DLD1 (cell line): ENCODE data around the gene REP15.
"Not testable (repeated sequence)": the region's sequence is repeated elsewhere in the genome, so short reads cannot be mapped to it uniquely, and the experiment has no call there.

Experiments
- in situ Hi-C: cut with HindIII; loops from 2 replicates; pipeline ENCODE4 v1.10.0; 2017; ENCODE audit warnings: low sequenced_read_pairs

The REP15 gene, protein sequence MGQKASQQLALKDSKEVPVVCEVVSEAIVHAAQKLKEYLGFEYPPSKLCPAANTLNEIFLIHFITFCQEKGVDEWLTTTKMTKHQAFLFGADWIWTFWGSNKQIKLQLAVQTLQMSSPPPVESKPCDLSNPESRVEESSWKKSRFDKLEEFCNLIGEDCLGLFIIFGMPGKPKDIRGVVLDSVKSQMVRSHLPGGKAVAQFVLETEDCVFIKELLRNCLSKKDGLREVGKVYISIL

DNA sequence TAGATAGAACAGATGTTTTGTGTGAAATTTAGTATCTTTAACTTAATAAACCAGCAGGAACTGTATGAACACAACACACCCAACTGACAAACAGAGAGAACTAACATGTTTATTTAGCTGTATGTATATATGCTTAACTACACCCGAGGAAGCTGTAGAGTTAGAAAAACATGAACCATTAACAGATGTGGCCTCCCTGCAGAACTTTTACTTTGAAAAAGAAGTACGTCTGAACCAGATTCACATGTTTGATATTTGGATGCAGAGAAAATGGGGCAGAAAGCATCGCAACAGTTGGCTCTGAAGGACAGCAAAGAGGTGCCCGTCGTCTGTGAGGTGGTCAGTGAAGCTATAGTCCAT is at the start of gene REP15:
Gene REP15 (plus strand): TSS at position 155 of the 360 bp plus-strand sequence. CDS start 116 bp downstream, at position 271.
- in situ Hi-C loops, result no loop called here

DNA sequence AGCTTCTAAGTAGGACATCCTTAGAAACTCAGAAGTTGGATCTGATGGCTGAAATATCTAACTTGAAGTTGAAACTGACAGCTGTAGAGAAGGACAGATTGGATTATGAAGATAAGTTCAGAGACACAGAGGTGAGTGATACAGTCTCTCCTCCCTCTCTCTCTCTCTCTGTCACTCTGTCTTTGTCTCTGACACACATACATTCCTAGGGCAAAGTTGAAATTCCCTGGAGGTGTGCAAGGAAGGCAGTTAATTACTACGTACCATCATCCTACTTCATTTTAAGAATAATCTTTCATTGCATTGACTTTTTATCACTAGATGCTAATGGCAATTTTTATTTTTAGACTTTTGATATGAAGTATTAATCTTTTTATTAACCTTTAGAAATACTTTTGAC is 46.2 kb upstream of the REP15 start:
- in situ Hi-C loops, result no loop called here

DNA sequence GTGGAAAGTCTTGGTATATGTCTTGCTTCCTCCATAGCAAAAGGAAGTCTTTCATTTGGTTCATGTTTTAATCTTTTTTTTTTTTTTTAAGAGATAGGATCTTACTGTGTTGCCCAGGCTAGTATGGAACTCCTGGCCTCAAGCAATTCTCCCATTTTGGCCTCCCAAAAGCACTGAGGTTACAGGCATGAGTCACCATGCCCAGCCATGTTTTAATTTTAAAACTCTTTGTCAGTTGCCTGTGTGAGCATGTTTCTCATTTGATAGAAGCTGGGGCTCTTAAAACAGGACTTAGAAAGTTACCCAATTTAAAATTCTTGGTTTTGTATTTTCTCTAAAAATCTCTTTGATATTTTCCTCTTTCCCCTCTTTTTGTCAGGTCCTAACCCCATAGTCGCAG is 45.0 kb upstream of the REP15 start:
- in situ Hi-C loops, result no loop called here

DNA sequence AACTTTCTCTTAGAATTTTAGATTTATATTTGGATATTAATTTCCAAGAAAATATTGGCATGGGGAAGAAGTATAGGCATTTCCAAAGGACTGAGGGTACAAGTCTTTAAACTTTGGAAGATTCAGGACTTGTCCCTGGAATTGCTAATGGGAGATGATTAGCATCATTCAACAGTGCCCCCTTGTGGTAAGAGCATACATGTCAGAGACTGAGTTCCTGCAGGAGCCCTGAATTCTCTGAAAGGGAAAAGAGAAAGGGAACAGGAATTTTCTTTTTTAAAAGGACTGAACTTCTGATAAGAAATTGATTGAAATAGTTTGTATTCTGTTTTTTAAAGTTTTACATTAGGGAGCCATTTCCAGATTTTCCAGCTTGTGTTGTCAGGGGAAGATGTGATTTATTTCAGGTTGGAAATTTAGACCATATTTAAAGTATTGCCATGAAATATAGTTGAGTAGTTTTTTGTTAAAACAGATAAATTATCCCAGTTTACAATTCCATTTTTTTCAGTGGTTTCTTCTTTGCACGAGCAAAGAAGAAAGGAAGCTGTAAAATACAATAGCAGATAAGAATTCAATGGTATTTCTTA is 44.0 kb upstream of the REP15 start:
- in situ Hi-C loops, result no loop called here

DNA sequence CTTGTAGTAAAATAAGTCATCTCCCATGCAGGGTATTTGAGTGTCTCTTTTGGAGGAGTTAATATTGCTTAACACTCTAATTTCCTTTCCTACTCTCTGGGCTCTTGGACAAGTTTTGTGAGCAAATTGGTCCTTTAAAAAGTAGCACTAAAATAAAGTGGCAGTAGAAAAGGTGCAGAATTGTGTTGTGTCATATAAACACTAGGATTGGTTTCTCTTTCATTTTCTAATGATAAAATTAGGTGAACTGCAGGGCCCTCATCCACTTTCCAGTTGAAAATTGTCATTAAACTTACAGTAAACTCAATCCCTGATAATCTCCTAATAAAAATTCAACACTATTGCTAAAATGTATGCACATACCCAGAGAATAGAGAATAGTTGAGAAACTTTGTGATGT is 42.6 kb upstream of the REP15 start:
- in situ Hi-C loops, result no loop called here

DNA sequence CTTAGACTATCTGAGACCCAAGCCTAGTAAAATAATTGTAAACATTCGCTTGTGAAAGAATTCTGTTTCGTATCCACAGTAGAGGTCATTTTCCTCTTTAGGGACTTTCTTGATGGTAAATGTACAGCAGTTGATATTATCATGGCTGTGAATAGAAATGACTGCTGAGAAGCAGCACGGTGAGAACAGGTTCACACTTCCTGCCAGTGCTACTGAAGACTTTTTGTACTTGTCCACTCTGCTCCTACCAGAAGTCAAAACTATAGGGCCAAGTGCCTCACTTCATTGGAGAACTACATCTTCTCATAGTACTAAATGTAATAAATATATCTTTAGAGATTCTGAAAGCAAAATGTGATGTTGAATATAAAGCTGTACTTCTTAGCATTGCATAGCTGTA is 40.8 kb upstream of the REP15 start:
- in situ Hi-C loops, result not testable (repeated sequence)

GRCh38 chr12:27657296-27657695 is 39.0 kb upstream of the REP15 start:
- in situ Hi-C loops, result no loop called here

DNA sequence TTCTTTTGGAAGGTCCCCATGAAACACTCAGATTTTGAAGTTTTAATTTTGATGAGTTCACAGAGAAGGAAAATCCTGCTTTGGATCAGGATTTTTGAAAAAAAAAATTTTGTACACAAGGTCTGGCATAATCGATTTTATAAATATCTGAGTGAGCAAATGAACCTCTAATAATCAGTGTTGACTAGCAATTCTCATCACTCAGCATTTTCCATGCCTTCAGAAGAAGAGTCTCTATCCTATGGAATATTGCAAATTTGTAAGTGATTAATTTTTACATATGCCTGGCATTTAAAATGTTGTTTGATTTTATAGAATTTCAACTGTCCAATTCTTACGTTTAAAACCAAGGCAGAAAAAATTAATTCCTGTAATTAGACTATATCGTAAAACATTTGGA is 30.5 kb upstream of the REP15 start:
- in situ Hi-C loops, result no loop called here

DNA sequence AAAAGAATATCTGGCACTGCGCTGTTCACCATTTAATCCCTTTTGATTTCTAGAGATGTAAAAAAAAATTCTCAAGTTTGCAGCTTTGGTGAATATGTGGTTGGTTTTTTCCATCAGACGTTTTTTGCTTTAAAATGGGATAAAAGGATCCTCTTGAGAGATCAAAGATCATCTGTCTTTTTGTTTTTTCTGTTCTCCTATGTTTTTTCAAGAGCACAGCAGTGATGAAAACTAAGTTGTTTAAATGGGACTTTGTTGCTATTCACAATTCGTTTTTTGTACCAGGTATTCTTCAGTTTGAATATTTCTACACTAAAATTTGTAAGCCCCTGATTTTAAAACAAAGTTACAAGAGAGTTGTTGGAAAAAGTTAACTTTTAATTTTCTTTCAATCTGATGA is 29.7 kb upstream of the REP15 start:
- in situ Hi-C loops, result no loop called here

DNA sequence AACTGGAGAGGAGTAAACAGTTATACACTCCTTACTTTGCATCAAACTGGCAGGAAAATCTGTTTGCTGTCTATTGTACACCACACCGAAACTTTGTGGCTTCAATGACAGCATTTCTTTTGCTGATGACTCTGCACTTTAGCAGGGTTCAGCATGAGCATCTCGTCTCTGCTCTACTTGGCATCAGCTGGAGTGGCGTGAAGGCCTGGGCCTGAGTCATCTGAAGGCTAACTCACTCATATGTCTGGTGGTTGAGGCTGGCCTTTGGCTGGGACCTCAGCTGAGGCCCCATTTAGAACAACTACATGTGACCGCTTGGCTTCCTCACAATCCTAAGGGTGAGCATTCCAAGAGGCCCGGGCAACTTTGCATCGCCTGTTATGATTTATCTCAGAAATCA is 28.7 kb upstream of the REP15 start:
- in situ Hi-C loops, result no loop called here

DNA sequence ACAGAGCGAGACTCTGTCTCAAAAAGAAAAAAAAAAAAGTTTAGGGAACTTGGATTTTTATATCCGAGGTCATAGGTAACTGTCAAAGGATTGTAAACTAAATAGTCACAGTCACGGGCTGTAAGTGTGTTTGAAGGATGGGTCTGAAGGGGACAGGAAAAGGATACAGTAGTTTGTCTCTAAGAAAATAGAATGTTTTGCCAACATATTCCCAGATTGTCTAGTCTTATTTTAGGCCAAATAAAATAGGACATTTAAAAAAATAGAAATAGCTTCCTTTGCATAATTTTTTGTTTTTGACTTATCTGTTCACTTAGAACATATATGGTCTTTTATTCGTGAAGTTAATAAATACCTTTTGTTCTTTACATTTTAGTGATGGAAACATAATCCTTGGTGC is 24.2 kb upstream of the REP15 start:
- in situ Hi-C loops, result no loop called here

- in situ Hi-C loops, result no loop called here
These were observed 23.6 kb upstream of the REP15 start for GRCh38 chr12:27672643-27673042.

- in situ Hi-C loops, result no loop called here
These were observed 23.0 kb upstream of the REP15 start for GRCh38 chr12:27673101-27673718.

DNA sequence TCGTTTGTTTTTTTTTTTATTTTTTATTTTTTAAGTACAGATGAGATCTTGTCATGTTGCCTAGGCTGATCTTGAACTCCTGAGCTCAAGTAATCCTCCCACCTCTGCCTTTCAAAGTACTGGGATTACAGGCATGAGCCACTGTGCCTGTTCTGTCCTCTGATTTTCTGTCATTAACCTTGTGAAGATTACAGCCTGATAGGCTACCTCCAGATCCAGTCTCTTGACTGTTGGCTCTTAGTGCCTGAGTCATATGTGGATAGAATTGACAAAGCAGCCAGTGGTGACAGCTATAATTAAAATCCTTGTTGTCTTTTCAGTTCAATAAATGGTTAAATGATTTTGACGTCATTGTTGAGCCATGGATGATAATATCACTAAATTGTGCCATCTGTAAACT is 21.3 kb upstream of the REP15 start:
- in situ Hi-C loops, result no loop called here

DNA sequence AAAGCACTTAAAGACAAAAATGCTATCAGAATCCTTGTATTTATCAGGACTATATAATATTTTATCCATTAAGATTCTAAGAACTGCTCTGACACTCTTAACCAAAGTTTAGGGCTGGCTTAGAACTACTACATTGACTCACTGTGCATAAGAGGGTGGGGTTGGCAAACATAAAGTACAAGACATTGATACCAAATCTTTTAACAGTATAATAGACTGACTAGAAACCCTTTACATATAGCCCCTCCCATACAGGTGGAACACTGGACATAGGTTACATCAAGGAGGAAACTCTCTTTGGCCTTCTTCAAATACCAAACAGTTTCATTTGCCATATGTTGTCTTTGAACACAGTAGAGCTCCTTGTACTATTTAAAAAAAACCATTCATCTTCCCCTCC is 15.6 kb upstream of the REP15 start:
- in situ Hi-C loops, result no loop called here

DNA sequence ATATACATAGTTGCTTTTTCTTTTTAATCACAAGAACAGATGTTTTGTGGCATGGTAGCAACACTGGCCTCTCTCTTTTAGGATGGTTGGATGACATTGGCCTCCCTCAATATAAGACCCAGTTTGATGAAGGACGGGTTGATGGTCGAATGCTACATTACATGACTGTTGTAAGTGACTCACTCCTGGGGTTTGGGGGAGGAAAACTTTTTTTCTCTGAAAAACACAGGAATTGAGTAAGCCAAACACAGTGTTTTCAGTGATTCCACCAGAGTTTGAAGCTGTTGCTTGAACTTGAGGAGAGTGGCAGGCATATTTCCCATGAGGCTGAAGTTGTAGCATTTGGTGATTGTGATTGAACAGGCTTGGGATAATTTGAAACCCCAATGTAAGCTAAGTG is 13.7 kb upstream of the REP15 start:
- in situ Hi-C loops, result no loop called here

DNA sequence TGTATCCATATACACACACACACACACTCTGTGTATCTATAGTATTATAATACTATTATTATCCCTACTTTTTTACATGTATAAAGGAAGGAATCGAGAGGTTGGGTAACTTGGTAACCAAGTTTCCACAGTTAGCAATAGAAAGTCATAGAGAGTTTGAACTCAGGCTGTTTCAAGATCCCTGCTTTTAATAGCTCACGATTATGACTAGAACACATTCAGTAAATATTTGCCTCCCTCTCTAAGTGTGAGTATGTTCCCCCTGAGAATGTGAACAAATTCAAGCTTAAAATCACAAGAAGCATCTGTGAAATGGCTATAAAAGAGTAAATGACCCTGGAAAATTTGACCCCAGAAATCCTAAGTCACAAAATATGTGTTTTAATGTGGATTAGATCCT is 11.0 kb upstream of the REP15 start:
- in situ Hi-C loops, result no loop called here

DNA sequence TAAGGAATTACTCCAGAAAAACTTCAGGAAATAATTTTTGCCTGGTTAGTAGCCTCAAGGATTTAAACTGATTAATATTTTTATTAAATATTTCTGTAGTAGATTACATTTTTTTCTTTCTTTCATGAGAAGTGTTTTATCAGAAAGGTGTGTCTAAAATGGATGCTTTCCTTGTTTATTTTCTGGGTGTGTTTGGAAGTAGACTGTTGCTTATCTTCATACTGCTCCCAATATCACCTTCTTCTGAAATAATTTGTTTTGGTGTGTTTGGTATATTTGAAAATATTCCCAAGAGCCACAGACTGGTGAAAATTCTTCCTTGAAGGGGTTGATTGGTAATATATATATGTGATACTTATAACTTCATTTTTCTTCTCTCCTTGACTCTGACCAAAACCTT is 10.1 kb upstream of the REP15 start:
- in situ Hi-C loops, result no loop called here

DNA sequence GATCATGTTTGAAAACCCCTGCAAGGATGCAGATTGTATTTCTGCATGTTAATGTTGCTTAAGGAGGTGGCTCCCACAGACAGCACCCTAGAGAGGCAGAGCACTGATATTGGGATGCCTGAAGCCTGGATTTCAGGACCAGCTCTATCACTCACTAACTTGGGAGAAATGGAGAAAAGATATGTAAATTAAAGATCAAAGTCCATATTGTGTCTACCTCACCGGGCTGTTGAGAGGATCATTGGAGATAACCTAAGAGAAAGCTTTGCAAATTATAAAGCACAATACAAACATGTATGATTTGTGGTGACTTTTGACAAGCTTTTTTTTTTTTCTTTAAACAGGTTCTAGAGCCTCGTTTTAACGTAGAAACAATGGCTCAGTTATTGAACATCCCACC is 7.6 kb upstream of the REP15 start:
- in situ Hi-C loops, result no loop called here

DNA sequence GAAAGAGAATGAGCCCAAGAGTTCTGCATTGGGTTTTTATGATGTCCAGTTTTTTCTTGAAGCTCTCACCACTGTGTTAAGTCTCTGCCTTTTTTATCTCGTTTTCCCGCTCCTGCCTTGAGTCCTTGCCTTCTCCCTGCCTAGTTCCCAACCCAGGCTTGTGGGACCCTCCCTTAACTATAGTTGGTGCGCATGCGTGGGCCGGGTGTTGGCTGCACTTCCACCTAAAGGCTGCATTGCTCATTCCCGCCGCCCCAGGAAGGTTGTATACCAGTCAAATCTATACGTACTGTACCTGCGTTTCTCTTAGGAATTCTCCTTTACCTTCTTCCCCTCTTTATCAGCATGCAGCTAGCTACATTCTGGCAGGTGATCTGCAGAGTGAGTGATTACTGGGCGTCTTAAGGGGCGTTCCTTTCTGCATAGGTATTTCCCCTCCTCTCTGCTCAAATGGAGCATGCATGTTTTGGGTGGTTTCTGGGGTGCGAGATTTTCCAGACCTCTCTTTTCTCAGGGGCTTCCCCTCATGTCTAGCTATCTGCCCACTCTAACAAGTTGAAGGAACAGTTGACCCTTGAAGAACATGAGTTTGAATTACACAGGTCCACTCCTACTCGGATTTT is 6.6 kb upstream of the REP15 start:
- in situ Hi-C loops, result no loop called here

DNA sequence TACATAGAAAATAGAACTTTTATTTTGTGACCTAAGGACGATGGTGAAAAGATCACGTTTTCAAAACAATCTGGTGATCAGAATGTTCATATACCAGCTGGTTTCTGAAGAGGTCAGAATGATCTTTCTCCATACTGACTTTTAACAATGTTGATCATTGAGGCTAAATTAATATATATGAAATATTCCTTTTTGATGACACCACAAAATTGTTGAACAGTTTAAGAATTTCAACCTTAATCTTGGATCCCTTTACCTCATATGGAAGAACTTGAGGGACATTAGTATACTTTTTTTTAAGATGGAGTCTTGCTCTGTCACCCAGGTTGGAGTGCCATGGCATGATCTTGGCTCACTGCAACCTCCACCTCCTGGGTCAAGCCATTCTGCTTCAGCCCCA is 2.8 kb upstream of the REP15 start:
- in situ Hi-C loops, result no loop called here

DNA sequence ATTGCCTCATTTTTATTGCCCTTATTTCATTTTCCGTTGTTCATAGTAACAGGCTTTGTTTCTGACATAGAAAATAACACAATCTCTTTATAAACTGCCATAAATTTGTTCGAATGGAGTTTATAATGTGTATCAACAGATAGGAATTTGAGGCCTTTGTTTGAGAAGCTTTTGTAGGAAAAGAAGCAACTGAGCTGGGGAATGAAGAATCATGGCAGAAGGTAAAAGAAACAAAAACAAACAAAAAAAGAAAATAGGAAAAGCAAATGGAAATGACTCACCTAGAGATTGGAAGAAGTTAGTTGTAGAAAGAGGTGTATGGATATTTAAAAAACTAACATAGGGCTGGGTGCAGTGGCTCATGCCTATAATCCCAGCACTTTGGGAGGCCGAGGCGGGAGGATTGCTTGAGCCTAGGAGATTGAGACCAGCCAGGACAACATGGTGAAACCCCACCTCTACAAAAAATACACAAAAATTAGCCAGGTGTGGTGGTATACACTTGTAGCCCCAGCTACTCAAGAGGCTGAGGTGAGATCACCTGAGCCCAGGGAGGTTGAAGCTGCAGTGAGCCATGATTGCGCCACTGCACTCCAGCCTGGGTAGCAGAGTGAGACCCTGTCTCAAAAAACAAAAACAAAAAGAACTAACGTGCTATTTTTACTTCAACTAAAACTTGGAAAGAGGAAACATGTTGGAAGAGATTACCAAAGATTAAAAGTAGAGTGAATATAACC is 523 bp upstream of the REP15 start:
- in situ Hi-C loops, result no loop called here
